Measurements from ENCODE around the gene FAM124A. TPM values are rescaled to one million over a fixed set of nuclear protein-coding genes. Genes with fewer than 3 reads are reported as not detected.
A peak's percentile ranks its signal among the peaks of the same experiment; 100 is the strongest.

The FAM124A gene
- 0.22 and 0.64 TPM in 2 replicates for total RNA-seq (2014; rRNA removed; shearing (Covaris generic))

- DNase-seq (ENCODE audit: low read depth): peak; percentile 38
Observed at GRCh38 chr13:51222037-51222685, at the start of gene FAM124A. TSS of gene FAM124A (plus strand) at chr13:51222398. CDS start at chr13:51222502, 104 bp downstream.

DNA sequence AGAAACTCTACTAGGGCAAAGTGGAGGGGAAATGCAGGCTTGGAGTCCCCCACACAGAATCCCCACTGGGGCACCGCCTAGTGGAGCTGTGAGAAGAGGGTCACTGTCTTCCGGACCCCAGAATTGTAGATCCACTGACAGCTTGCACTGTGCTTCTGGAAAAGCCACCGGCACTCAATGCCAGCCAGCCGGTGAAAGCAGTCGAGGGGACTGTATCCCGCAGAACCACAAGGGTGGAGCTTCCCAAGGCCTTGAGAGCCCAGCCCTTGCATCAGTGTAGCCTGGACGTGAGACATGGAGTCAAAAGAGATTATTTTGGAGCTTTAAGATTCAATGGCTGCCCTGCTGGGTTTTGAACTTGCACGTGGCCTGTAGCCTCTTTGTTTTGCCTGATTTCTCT lies 47.2 kb upstream of the FAM124A start:
- no peak for DNase-seq (ENCODE audit: low read depth)

DNA sequence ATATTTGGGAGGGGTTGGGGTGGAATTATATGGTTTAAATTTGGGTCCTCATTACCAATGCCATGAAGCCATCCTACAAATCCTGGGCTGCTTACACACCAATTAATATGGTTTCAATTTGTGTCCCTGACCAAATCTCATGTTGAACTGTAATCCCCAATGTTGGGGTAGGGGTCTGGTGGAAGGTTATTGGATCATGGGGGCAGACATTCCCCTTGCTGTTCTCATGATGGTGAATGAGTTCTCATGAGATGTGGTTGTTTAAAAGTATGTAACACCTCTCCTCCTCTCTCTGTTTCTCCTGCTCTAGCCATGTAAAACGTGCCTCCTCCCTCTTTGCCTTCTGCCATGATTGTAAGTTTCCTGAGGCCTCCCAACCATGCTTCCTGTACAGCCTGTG lies 46.6 kb upstream of the FAM124A start:
- DNase-seq (ENCODE audit: low read depth): no peak

DNA sequence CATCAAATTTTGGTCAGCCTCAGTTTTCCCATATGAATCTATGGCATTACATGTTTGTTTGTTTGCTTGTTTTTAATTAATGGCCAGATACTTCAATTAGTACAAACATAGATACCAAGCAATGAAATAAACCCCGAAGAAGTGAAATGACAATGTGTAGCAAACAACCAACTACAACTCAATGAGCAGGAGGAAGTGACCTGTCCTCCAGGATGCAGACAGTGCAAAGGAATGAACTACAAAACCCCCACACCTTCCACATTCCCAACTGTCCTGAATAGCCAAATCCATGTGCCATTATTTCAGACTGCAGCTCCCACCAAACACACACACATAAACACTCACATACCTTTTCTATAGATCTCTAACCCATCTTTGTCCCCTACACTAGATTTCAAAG lies 45.0 kb upstream of the FAM124A start:
- no peak for DNase-seq (ENCODE audit: low read depth)

DNA sequence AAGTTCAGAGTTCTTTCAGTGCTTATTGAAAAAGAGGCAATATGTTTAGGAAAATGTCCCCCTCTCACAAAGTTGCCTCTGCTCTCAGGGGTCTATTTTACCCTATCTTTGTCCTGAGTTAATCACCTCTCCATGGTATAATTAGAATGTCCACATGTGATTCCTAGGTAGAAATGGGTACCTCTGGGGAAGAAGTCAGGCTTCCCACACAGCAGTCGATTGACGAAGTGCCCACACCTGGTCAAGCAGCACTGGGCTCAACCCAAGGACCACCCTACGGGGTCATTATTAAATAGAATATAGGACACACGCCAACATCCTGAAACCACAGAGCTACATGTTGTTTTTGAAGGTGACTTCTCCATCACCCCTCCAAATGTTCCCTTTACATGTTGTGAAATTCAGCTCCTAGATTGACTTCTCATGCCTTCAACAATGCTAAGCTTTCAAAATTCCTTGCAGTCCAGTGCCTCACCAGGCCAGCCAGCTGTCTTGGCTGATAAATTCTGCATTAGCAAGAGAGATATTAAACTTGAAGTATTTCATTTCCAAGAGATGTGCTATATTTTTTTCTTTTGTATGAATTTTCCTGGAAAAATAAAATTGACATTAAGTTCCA lies 43.6 kb upstream of the FAM124A start:
- no peak for DNase-seq (ENCODE audit: low read depth)

- no peak for DNase-seq (ENCODE audit: low read depth)
Observed at GRCh38 chr13:51179432-51179971, 42.7 kb upstream of the FAM124A start.

- DNase-seq (ENCODE audit: low read depth): no peak
Observed at GRCh38 chr13:51180853-51181511, 41.2 kb upstream of the FAM124A start.

GRCh38 chr13:51181786-51182383 lies 40.3 kb upstream of the FAM124A start:
- DNase-seq (ENCODE audit: low read depth): no peak

DNA sequence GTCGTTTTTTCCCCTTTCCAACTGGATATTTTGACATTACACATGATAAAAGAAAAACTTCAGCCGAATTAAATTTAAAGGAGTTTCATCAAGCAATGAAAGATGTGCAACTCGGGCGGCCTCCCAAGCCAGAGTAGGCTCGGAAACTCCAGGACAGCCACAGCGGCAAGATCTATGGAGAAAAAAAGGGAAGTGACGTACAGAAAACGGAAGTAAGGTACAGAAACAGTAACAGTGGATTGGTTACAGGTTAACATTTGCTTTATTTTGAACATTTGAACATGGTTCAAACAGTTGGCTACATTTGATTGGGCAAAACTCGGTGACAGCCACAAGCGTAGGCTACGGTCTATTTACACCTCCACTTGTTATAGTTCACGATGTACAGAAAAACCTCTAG lies 30.5 kb upstream of the FAM124A start:
- no peak for DNase-seq (ENCODE audit: low read depth)

GRCh38 chr13:51192348-51192747 lies 29.9 kb upstream of the FAM124A start:
- DNase-seq (ENCODE audit: low read depth): no peak

- no peak for DNase-seq (ENCODE audit: low read depth)
Observed at GRCh38 chr13:51193387-51193786, 28.8 kb upstream of the FAM124A start.

GRCh38 chr13:51194942-51195341 lies 27.3 kb upstream of the FAM124A start:
- no peak for DNase-seq (ENCODE audit: low read depth)

DNA sequence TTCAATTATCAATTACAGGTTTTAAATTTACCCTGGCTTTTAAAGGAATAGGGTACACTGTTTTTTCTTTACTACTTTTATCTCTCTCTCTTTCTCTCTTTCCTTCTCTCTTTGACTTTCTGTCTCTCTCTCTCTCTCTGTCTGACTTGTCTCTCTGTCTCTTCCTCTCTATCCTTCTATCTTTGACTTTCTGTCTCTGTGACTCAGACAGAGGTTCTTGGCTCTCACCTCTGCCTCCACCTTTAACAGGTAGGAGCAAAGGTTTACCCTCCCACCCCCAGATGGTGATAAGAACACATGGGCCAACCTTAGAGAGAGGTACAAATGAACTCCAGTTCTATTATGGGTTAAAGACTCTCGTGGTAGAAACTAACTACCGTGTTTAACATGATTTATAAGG lies 20.3 kb upstream of the FAM124A start:
- no peak for DNase-seq (ENCODE audit: low read depth)

DNA sequence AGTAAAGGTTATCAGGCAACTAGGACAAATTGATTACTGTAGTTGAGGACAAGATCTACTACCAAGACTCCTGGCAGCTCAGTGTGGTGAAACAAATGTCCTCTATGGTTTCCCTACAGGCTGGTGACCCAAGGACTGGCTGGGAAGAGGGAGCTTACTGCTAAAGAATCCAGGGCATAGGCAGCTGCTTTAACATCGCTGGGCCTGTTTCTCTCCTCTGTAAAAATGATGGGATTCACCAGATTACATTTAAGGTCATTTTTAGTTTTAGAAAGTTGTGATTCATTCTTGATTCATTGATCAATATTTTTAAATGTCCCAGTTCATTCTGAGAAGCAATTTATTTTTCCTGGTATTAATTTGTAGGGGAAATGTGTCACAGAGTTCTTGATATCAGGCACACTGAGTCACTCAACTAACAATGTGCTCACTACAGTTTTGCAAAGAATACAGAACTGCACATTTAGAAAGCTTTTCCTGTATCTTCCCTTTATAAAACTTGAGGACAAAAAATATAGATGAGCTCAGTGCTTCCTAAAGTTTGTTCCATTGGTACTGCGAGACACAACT lies 19.6 kb upstream of the FAM124A start:
- no peak for DNase-seq (ENCODE audit: low read depth)

DNA sequence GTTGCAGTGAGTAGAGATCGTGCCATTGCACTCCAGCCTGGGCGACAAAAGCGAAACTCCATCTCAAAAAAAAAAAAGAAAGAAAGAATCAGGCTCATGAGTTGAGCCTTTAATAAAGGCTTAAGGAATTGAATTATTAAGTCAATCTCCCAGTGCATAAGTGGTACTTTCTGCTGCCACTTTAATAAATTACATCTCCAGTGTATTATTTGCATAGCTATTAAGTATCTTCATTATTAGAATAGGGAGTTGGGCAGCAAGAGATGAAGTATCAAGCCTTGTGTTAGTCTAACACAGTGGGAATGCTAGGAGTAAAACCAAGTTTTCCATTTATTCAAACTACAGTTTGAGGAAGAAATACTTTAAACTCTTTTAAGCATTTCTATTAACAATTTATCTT lies 15.6 kb upstream of the FAM124A start:
- no peak for DNase-seq (ENCODE audit: low read depth)

DNA sequence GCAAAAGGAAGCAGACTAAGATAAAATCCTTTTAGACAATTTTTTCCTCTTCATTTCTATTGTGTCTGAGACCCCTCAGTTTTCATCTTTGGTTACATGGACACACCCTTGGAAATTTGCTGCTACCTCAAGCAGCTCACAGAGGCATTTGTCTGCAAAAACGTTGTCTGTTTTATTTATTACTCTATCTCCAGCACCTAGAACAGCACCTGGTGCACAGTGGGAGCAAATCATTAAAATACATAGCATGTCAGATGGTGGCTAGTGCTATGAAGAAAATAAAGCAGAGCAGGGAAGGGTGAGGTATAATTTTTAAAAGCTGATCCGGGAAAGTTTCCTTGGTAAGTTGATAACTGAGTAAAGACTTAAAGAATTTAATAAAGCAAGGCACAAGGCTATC lies 14.3 kb upstream of the FAM124A start:
- DNase-seq (ENCODE audit: low read depth): no peak

- no peak for DNase-seq (ENCODE audit: low read depth)
Observed at GRCh38 chr13:51208716-51209115, 13.5 kb upstream of the FAM124A start.

DNA sequence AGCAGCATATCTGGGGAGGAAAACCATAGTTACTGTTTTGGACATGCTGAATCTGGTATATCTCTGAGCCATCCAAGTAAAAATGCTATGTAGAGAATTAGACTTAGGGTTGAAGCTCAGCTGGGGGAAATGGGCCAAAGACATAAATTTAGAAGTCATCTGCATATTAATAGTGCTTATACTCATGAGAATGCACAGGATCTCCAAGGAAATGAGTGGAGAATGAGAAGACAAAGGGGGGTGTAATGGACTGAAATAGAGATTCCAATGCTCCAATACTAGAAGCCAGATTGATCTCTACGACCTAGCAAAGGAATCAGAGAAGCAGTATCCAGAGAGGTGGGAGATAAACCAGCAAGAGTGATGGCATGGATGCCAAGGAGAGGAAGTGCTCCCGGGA lies 10.3 kb upstream of the FAM124A start:
- no peak for DNase-seq (ENCODE audit: low read depth)

GRCh38 chr13:51212758-51213157 lies 9.4 kb upstream of the FAM124A start:
- no peak for DNase-seq (ENCODE audit: low read depth)

GRCh38 chr13:51213173-51213728 lies 8.9 kb upstream of the FAM124A start:
- DNase-seq (ENCODE audit: low read depth): no peak

DNA sequence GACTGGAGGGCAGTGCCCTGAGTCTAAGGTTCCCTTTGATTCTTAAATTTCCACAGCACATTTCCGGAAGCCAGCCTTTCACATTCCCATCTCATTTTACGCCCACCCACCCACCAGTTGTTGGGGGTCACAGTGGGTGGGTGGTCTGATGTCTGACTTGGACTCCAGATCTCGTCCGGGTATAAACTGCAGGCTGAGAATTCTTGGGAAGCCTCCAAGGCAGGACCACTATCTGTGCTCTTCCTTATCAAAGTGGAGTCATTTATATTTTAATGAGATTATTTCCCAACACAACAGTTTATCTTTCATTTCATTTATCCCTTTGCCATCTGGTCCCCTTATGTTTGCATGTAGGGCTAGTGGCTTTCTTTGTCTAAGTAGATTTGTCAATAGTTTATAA lies 3.6 kb upstream of the FAM124A start:
- DNase-seq (ENCODE audit: low read depth): no peak

DNA sequence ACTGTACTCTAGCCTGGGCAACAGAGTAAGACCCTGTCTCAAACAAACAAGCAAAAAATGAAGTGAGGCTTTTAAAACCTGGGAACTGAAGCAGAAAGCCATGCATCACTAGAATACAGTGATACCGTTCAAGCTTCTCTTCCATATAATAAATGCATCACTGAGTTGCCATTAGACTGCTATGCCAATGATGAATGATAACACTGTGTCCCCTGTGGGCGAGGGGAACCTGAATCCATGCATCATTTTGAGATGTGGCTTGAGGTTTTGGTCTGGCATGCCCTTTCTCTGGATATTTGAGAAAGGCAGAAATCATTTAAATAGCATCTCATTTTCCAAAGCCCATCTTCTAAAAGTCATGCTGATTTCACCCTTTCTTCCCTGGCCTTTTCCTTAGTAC lies 1.5 kb upstream of the FAM124A start:
- no peak for DNase-seq (ENCODE audit: low read depth)

Measured in M059J (cell line).